ENCODE results near the gene CPNE4. TPM values are rescaled to one million over a fixed set of nuclear protein-coding genes. Genes with fewer than 3 reads are reported as not detected.

The CPNE4 gene
- total RNA-seq, 1 donor from 2014 or later: 0.26 TPM

- H3K27ac ChIP-seq: no peak overlapping the region
- no peak overlapping the region for H3K4me3 ChIP-seq
- H3K9me3 ChIP-seq: no peaks in the 10 kb centered on the region
- intact Hi-C loops (cut with DNase I): no loop called here
- H3K4me1 ChIP-seq: peaks cover 3% of the 10 kb centered on the region
- ATAC-seq (no peak), DNase-seq (no peak)
- H3K27me3 ChIP-seq: peaks cover 64% of the 10 kb centered on the region
- H3K36me3 ChIP-seq: no peaks in the 10 kb centered on the region
- TF ChIP-seq CTCF (IDR thresholded peaks at IDR 0.05): no peak
Measured at GRCh38 chr3:132032959-132033358, 1.9 kb downstream of the CPNE4 start.

- H3K9me3 ChIP-seq: no peaks in the 10 kb centered on the region
- no peak overlapping the region for H3K27ac ChIP-seq
- intact Hi-C loops (cut with DNase I): no loop called here
- H3K27me3 ChIP-seq: peaks cover 31% of the 10 kb centered on the region
- TF ChIP-seq CTCF (IDR thresholded peaks at IDR 0.05): peak; percentile 83
- peak; percentile 87 for DNase-seq
- H3K4me3 ChIP-seq: no peak overlapping the region
- peak; percentile 98 for ATAC-seq
- no peaks in the 10 kb centered on the region for H3K36me3 ChIP-seq
- no peaks in the 10 kb centered on the region for H3K4me1 ChIP-seq
Measured at GRCh38 chr3:132029182-132029902, 5.5 kb downstream of the CPNE4 start.

- Histone ChIP-seq H3K4me1 (no peaks in the 10 kb centered on the region), H3K27ac (no peak overlapping the region), H3K9me3 (no peaks in the 10 kb centered on the region), H3K27me3 (peaks cover 10% of the 10 kb centered on the region), H3K4me3 (no peak overlapping the region), H3K36me3 (no peaks in the 10 kb centered on the region)
- DNase-seq (no peak), ATAC-seq (no peak)
- intact Hi-C loops (cut with DNase I): no loop called here
- TF ChIP-seq CTCF (IDR thresholded peaks at IDR 0.05): no peak
Measured at GRCh38 chr3:132022914-132023313, 11.9 kb downstream of the CPNE4 start.

- Histone ChIP-seq H3K27ac (no peak overlapping the region), H3K27me3 (peaks cover 23% of the 10 kb centered on the region), H3K36me3 (no peaks in the 10 kb centered on the region), H3K4me1 (no peaks in the 10 kb centered on the region), H3K9me3 (no peaks in the 10 kb centered on the region), H3K4me3 (no peak overlapping the region)
- ATAC-seq (no peak), DNase-seq (no peak)
- TF ChIP-seq CTCF (IDR thresholded peaks at IDR 0.05): no peak
- intact Hi-C loops (cut with DNase I): no loop called here
Measured at GRCh38 chr3:132020058-132020457, 14.8 kb downstream of the CPNE4 start.

GRCh38 chr3:132017137-132017536 is 17.7 kb downstream of the CPNE4 start:
- Histone ChIP-seq H3K27ac (no peak overlapping the region), H3K9me3 (no peaks in the 10 kb centered on the region), H3K4me1 (no peaks in the 10 kb centered on the region), H3K27me3 (peaks cover 13% of the 10 kb centered on the region), H3K4me3 (no peak overlapping the region), H3K36me3 (no peaks in the 10 kb centered on the region)
- no peak for TF ChIP-seq CTCF (IDR thresholded peaks at IDR 0.05)
- no peak for ATAC-seq
- DNase-seq: no peak
- intact Hi-C loops (cut with DNase I): no loop called here
